GM12892 (cell line): ENCODE data around the gene GINS2.

ENCODE experiments used
- DNase-seq: peaks from one replicate; pipeline ENCODE4 v3.0.0; 2011; ENCODE audit not compliant: insufficient read length
- FAIRE-seq: peaks from 2 replicates; lab custom pipeline; 2011; peaks lifted over from hg19 to GRCh38; lab: Jason Lieb, UNC
- POLR2A ChIP-seq: IDR thresholded peaks from 2 replicates; pipeline ENCODE4 v1.6.1; 2011; ENCODE audit warnings: low read depth, low read length, control low read depth
- POLR2AphosphoS5 ChIP-seq: IDR thresholded peaks from 2 replicates; pipeline ENCODE4 v1.6.1; 2011; ENCODE audit warnings: low read depth, low read length, control low read depth
- TAF1 ChIP-seq: IDR thresholded peaks from 2 replicates; pipeline ENCODE4 v1.6.1; 2011; ENCODE audit warnings: low read depth, mild to moderate bottlenecking, control low read depth, low read length, borderline replicate concordance

GINS2 gene

GRCh38 chr16:85710732-85711131 lies 22.0 kb upstream of the GINS2 start:
- FAIRE-seq (no peak), DNase-seq (no peak)
- no peak for TF ChIP-seq POLR2AphosphoS5
- no peak for TF ChIP-seq TAF1
- no peak for TF ChIP-seq POLR2A

- TF ChIP-seq TAF1 (no peak), POLR2AphosphoS5 (no peak), POLR2A (no peak)
- DNase-seq (no peak), FAIRE-seq (no peak)
Measured at GRCh38 chr16:85709766-85710585, 21.2 kb upstream of the GINS2 start.

GRCh38 chr16:85708338-85708737 lies 19.6 kb upstream of the GINS2 start:
- FAIRE-seq (no peak), DNase-seq (no peak)
- TF ChIP-seq POLR2AphosphoS5 (no peak), TAF1 (no peak), POLR2A (no peak)

GRCh38 chr16:85707528-85708095 lies 18.9 kb upstream of the GINS2 start:
- TF ChIP-seq TAF1, result no peak
- no peak for TF ChIP-seq POLR2A
- TF ChIP-seq POLR2AphosphoS5, result no peak
- FAIRE-seq, result no peak
- DNase-seq, result no peak

GRCh38 chr16:85706449-85707034 lies 17.8 kb upstream of the GINS2 start:
- DNase-seq (no peak), FAIRE-seq (no peak)
- no peak for TF ChIP-seq POLR2A
- no peak for TF ChIP-seq POLR2AphosphoS5
- no peak for TF ChIP-seq TAF1

GRCh38 chr16:85704900-85705846 lies 16.4 kb upstream of the GINS2 start:
- DNase-seq (no peak), FAIRE-seq (no peak)
- TF ChIP-seq TAF1, result no peak

- FAIRE-seq, result no peak
- TF ChIP-seq TAF1, result no peak
- no peak for TF ChIP-seq POLR2AphosphoS5
- TF ChIP-seq POLR2A, result no peak
- no peak for DNase-seq
Measured at GRCh38 chr16:85704011-85704410, 15.3 kb upstream of the GINS2 start.

GRCh38 chr16:85699628-85700027 lies 10.9 kb upstream of the GINS2 start:
- TF ChIP-seq POLR2A (no peak), POLR2AphosphoS5 (no peak), TAF1 (no peak)
- FAIRE-seq, result no peak
- no peak for DNase-seq

GRCh38 chr16:85698935-85699558 lies 10.3 kb upstream of the GINS2 start:
- FAIRE-seq, result no peak
- no peak for DNase-seq
- TF ChIP-seq POLR2A (no peak), TAF1 (no peak), POLR2AphosphoS5 (no peak)

GRCh38 chr16:85698459-85698891 lies 9.7 kb upstream of the GINS2 start:
- TF ChIP-seq POLR2A (no peak), POLR2AphosphoS5 (no peak), TAF1 (no peak)
- no peak for FAIRE-seq

GRCh38 chr16:85697431-85697830 lies 8.7 kb upstream of the GINS2 start:
- TF ChIP-seq POLR2A (no peak), POLR2AphosphoS5 (no peak), TAF1 (no peak)
- DNase-seq (no peak), FAIRE-seq (no peak)

More at GRCh38 chr16:85698459-85698891, 9.7 kb upstream of the GINS2 start:
- DNase-seq, result no peak
